G401 (cell line): ENCODE results near the gene MPC1L. TPM values are rescaled to one million over a fixed set of nuclear protein-coding genes. Genes with fewer than 3 reads are reported as not detected.

Experiments
- DNase-seq: peaks from one replicate; pipeline ENCODE4 v3.0.0-alpha.2; 2015; ENCODE audit warnings: low spot score
- in situ Hi-C: cut with HindIII; loops from 2 replicates; pipeline ENCODE4 v1.10.0; 2016; ENCODE audit warnings: low sequenced_read_pairs, mixed read lengths
- total RNA-seq: library from RNA; depleted of rRNA; stranded (reverse); fragments of >200 nt; shearing (Covaris generic); gene quantifications from 2 replicates; pipeline ENCODE4 v1.2.3, GENCODE V29; 2014

The MPC1L gene
- total RNA-seq, 1 experiment from 2014 or later = not detected

DNA sequence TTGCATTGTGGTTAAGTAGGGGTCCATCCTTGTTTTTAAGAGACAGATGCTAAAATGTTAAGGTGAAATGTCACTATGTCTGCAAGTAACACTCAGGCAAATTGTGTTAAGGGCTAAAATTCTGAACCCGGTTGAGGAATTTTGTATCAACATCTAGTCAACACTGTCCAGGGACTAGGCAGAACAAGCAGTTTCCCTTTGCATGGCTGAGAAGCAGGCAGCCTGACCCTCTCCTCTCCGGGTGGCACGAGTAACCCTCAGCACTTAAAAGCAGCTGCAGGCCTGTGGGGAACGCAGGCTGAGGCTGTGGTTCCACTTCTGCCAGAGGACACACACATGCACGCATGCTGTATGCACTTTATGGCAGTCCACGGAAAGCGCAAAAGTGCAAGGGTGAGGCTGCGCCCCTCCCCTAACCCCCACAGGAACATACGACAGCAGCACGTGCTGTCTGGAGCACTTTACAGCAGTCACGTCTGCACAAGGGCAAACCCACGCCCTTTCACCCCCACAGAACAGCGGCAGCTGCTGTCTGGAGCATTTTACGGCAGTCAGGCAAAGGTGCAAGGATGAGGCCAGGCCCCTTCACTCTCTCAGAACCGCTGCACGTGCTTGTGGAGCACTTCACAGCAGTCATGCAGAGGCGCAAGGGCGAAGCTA lies 619 bp upstream of the MPC1L start:
- in situ Hi-C loops = no loop called here
- no peak for DNase-seq

DNA sequence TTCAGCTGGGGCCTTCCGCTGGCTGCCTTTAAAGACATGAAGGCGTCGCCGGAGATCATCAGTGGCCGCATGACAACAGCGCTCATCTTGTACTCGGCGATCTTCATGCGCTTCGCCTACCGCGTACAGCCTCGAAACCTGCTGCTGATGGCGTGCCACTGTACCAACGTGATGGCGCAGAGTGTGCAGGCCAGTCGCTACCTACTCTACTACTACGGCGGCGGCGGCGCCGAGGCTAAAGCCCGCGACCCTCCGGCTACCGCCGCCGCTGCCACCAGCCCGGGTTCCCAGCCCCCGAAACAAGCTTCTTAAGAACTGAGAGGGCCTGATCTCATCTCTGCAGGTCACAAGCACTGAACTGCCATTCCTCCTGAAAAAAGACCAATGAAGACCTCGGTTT lies 437 bp downstream of the MPC1L start:
- no peak for DNase-seq
- in situ Hi-C loops = no loop called here

DNA sequence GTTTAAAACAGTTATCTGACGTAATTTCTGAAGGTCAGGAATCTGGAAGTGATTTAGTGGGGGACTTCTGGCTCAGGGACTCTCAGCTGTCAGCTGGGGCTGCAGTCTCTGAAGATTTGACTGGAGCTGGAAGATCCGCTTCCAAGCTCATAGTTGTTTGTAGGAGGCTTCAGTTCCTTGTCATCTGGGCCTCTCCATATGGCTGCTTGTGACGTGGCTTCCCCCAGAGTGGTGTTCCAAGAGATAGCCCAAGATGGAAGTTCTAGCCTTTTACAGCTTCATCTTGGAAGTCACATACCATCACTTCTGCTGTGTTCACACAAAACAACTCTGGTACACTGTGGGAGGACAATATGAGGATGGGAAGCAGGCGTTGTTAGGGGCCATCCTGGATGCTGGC lies 2.1 kb downstream of the MPC1L start:
- no peak for DNase-seq
- in situ Hi-C loops = no loop called here

DNA sequence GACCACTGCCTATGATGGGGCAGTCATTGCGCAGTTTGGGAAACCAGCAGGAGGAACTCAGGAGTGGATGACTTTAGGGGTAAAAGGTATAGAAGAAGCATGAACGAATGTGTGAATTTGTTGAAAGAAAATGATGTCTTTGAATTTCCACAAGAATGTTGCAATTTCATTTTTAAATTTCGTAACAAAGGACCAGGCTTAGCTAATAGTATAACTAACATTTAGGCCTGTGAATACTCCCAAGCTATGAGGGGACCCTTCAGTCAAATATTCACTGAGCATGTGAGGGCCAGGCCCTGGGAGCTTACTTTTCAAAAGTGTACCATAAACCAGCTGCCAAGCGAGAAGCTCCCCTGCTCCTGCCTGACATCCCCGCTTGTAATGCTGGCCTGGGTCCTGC lies 5.3 kb downstream of the MPC1L start:
- in situ Hi-C loops = no loop called here

DNA sequence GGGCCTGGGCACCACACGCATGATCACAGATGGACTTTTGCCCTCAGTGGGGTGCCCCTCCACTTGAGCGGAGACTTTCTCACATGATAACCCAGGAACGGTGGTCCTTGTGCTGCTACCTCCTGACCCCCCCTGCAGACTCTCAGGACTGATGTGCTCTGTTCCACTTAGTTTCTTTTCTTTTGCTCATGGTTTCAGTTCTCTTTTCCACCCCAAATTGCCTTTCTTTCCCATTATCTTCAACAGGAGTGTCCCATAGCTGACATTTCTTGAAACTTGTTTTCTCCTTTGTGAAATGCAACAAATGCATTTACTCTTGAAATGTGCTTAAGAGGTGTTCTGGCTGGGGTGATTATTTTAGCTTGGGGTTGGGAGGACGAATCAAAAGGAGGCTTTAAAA lies 9.0 kb downstream of the MPC1L start:
- DNase-seq = no peak
- in situ Hi-C loops = no loop called here

More for the DNA sequence above, 5.3 kb downstream of the MPC1L start:
- no peak for DNase-seq

DNA sequence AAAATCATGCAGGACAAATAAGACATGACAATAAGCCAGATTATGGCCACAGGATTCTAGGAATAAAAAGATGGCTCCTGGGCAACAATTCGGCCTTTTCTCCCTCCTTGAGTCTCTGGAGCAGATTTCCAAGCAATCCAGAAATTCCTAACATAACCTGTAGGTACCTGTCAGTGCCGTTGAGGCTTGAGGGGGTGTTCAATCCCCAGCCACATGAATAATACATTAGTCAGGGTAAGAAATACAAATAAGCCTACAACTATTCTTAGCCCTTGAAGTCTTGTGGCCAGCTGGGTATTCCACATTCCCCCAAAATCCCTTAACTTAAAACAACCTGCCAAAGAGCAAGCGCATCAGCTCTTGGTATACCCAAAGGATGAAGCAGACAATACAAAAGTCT lies 14.5 kb downstream of the MPC1L start:
- in situ Hi-C loops = no loop called here
- no peak for DNase-seq

DNA sequence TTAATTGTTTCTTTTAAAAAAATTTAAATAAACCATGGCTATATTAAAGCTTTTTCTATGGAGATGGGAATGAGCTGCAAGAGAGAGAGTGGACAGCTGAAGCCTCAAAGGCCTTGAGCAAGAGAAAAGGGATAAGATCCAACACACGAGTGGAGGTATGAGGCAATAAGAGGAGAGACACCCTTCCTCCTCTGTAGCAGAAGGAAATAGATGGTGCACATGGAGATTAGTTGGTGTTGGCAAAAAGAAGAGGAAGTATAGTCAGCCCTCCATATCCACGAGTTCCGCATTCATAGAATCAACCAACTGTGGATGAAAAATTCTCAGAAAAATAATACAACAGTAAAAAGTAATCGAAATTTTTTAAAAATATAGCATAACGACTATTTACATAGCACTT lies 20.9 kb downstream of the MPC1L start:
- in situ Hi-C loops = no loop called here
- DNase-seq = no peak

DNA sequence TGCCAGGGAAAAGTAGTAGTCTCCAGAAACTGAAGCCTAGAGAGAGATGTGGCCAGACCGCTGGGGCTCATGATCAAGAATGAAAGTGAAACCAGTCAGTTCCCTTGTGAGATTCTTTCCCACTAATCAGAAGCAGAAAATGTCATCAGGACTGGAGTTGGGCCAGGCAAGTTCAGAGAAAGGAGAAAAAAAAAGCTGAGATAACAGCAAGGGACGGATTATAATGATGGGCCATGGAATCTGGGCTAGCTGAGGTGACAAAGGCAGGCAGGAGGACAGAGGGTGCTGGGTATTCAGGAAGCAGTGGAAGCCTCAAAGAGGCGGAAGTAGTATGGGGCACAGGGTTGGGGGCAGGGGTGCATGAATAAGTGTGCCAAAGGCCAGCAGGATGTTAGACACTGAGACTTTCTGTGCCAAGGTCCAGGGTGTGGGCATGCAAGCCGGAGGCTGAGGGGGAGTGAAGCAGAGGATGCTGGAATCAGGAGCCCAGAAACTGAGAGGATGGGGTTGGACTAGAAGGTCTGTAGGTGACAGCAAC lies 21.7 kb downstream of the MPC1L start:
- in situ Hi-C loops = no loop called here
- peak; percentile 5 for DNase-seq

DNA sequence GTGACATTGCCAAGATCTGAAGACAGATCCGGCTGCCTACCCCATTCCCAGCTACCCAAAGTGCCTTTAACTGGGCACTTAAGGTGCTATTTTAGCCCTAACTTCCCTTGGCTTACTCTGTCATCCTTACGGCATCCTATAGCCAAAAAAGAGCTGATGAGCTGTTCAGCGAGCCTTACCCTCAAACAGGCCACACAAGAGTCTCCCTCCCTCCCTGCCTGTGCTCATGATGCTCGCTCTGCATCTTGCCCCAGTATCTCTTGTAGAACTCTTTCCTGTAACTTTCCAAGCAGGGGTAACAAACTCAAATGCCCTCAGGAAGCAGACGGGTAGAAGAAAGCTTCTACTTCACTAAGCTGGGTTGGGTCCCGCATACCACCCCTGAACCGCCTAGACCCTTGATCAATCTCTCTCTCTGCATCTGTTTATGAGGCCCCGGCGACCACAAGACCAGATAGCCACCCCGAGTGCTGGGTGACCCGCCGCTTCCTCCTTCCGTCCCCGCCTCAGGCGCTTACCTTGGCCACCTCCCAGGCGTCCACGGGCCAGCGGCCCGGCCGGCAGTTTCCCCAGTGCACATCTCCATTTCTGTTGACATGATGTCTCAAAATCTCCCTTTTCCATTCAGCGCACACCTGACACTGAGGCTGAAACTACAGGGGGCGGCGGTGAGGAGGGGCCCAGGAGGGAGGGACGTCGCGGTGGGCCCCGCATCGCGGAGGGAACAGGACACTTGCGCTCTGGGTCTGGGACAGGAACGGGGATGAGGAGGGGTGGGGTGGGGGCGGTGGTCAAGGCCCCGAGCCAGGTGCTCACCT lies 23.5 kb downstream of the MPC1L start:
- DNase-seq = peak; percentile 12
- in situ Hi-C loops = no loop called here

DNA sequence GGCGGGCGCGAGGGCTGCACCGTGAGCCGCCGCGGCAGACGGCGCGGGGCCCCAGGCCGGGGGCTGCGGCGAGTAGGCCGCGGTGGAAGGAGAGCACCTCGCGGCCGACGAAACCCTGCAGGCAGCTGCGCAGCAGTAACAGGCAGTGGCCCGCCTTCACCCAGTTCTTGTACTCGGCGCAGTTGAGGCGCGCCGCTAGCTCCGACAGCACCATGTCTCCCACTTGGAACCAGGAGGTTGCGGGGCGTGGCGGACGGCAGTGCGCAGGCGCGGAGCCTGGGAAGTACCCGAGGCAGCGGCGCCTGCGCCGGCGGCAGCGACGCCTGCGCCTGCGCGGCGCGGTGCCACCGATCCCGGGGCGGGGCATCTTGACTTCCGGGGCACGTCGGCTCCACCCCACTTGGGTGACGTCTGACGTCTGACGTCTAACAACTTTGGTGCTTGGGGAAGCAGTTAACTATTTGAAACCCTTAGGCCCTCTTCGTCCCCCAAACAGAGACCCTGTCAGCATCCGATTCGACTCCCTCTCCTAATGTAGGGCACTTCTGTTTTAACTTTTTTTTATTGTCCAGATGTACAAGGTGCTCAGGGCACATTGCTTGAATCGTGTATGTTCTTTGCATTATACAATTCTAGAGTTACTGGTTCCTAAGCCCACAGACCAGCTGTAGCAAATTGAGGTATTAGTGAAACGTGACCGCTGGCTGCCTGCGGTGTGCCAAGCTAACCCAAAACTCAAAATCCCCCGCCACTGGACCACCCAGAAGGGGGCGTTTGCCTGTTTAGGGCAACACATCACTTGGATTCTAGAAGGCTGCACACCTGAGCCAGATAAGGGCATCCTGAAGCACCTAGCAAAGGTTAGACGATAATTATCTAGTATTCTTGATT lies 24.3 kb downstream of the MPC1L start, which contains the start of gene CXorf38:
Gene CXorf38, minus strand, starts transcription at position 255 of the 891 bp plus-strand sequence. Its CDS starts 41 bp downstream, at position 214.
- in situ Hi-C loops = no loop called here
- peak; percentile 87 for DNase-seq

DNA sequence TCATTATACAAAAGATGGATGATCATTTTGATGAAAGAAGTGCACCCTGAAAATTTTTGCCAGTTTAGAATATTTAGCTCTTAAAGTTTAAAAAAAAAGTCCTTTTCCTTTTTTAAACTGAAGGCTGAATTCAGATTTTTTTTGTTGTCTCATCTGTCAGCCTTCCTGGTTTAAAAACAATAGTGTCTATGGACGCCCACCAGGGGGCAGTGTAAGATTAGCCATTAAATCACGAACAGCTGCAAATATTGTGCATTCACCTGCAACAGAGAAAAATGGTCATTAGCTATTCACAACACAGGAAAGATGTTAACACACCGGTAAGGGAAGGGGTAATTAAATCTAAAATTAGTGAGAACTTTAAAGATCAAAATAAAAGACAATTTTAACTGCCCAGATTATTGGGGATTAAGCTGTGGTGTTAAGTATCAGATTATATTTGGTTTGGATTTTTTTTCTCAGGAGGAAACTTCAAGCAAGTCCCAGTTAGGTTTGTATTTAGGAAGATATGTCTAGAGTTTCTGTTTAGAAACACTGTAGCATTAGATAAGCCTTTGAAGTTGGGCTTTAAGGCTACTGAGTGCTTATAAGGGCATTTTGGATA lies 28.5 kb downstream of the MPC1L start:
- in situ Hi-C loops = no loop called here
- peak; percentile 74 for DNase-seq

DNA sequence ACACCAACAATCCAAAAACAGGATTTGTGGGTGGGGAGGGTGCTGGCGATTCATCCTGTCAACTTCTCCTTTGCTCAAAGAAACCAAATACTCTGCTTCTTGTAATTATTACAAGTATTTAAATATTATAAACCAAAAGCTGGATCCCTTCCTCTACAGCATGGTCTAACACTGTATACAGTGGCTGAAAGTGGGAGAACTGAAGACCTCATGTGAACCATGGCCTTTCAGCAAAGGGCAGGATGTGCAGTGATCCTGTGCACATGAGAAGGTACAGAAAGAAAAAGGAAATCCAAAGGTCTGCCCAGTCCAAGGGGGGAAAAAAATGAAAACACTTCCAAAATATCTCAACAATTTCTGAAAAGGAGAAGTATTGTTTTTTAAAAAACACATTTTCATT lies 29.4 kb downstream of the MPC1L start:
- no peak for DNase-seq
- in situ Hi-C loops = no loop called here

DNA sequence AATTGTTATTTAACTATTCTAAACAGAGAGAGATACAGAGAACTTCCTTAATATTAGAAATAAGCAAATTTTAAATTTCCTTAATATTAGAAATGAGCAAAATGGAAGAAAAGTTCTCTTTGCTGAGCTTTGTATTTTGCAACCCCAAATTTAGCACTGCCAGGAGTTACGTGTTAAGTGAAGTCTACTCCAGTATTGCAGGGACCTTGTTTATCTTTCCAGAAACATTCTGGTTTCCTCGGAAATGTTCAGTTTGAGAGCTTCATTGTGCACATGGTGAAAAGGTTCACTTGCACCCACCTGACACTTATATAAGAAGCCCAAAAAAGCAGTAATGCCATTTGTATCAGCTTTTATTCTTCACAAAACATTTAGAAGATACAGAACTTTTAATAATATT lies 30.3 kb downstream of the MPC1L start:
- in situ Hi-C loops = no loop called here
- no peak for DNase-seq

DNA sequence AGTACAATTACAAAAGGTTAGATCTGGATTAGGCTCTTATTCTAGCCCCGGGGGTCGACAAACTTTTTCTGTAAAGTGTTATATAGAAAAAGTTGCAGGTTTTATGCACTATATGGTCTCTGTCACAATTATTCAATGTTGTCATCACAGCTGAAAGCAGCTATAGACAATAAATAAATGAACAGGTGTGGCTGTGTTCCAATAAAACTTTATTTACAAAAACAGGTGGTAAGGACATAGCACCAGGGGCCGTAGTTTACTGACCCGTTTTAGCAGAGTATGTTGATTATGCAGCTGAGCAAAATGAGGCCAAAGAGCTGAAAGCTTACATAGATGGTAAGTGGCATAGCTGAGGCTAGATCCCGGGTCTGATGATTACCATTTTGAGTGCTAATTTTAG lies 37.2 kb downstream of the MPC1L start:
- DNase-seq = no peak
- in situ Hi-C loops = no loop called here

DNA sequence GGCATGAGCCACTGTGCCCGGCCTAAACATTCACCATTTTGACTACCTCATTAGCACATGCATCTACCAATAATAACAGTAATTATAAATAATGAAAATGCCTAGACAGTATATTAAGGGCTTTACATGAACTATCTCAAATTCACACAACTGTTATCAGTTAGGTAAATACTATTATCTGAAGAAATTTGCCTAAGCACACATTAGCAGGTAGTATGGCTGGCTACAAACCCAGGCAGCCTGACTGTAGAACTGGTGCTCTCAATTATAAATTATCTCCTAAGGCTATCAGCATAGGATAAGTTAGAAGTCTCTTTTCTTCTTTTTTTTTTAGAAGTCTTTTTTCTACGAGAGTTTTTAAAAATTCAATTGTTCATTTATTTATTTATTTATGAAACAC lies 38.3 kb downstream of the MPC1L start:
- no peak for DNase-seq
- in situ Hi-C loops = no loop called here

DNA sequence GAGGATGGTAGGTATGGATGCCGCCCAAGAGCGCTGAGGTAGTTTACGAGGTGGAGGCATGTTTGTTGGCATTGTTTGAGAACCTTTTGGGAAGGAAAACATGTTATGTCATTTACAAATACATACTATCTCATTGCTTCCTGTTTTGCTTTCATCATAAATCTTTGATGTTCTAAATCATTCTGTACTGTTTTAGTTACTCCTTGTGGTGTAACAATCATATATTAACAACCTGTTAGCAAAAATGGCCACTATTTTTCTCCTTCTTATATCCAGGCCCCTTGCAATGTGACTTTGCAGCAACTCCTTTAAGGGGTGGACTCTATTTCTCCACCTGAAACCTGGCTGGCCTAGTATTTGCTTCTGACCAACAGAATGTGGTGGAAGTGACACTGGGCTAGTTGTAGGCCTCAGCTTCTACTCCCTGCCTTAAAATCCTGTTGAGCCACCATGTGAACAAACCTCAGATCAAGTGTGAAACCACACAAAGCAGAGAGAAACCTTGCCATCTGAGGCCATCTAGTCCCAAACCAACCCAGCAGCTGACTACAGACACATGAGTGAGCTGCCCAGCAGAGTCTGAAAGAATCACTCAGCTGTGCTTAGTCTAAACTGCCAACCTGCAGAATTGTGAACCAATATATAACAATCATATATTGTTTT lies 40.0 kb downstream of the MPC1L start:
- in situ Hi-C loops = no loop called here
- DNase-seq = no peak

DNA sequence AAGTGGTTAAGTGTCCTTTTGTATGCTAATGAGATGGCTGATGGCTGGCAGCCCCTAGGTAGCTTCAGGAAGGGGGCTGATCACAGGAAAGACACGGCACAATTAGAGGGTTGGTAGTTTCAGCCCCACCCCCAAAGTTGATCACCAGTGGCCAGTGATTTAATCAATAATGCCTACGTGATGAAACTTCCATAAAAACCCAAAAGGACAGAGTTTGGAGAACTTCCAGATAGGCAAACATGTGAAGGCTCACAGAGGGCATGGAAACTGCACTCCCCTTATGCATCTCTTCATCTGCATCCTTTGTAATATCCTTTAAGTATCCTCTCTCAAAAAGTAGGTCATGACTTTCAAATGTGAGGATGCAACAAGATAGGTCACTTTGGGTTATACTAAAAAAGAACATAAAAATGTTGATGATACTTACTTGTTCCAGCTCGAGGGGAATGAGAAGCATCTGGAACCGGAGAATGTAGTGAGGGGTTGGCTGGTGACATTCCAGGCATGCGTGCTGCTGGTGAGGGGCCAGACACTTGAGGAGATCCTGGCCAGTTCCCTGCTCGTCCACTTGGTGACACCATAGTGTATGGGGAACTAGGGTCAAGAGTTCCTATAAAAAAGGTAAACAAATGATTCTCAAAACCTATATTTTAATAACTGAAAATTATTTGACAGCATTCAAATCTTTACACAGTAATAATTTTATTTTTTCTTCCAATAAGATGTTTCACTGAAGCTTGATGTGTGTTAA lies 40.8 kb downstream of the MPC1L start:
- in situ Hi-C loops = no loop called here

DNA sequence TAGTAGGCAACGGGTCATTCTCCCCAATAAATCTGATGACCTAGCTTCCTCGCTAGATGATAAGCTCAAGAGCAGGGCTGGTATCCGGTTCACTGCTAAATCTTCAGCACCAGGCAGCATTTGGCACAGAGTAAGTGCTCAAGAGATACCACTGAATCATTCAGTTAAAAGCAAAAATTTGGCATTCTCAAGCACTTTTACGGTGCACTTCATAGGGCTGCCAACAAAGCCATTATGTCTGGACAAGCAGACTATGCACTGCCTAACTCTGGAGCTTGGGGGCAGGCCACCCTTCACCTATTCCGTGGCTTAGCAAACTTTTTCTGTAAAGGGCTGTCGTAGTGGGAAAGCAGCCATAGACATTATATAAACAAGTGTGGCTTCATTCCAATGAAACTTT lies 47.9 kb downstream of the MPC1L start:
- in situ Hi-C loops = no loop called here
- no peak for DNase-seq

More for the DNA sequence above, 40.8 kb downstream of the MPC1L start:
- no peak for DNase-seq
